Stimulated activated CD8-positive, alpha-beta memory T cell treated with anti-CD3 and anti-CD28 coated beads, Interleukin-4, amount 100 ng/mL, for 24 hours (primary cell): ENCODE data around the gene ANKRD6.

Experiments used
- DNase-seq: peaks from one replicate; pipeline ENCODE4 v3.0.0-alpha.2; 2020; ENCODE audit warnings: low read depth

ANKRD6 gene

DNA sequence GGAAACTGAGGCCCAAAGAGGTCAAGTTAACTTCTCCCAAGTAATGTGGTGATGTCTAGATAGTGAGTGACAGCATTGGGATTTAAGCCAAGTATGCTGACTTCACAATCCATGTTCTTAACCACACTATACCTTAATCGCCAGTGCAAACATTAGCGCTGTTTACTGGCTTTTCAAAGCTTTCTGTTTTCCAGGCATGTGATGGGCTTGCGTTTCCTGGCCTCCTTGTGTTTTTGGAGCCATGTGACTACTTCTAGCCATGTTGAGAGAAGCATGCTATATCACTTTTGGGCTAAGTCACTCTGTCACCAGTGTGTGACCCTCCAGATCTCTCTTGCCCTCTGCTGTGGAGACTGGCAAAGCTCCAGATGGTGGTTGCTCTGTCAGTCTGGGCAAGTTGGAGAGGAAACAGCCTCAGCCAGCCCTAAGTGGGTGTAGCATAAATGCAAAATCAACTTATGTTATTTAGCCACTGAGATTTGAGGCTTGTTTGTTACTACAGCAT lies 76.9 kb downstream of the ANKRD6 start:
- no peak for DNase-seq

DNA sequence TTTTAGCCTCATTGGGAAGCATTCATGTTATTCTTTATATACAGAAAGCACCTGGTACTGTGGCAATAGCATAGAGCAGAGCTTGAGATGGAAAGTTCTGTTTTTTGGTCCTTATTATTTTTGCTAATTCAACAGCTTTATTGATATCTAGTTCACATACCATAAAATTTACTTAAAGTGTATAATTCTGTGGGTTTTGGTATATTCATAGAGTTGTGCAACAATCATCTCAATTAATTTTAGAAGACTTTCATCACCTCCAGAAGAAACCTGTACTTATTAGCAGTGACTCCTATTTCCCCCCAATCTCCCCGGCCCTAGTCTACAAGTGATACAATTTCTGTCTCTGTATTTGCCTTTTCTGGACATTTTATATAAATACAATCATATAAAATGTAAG lies 77.4 kb downstream of the ANKRD6 start:
- DNase-seq, result no peak

DNA sequence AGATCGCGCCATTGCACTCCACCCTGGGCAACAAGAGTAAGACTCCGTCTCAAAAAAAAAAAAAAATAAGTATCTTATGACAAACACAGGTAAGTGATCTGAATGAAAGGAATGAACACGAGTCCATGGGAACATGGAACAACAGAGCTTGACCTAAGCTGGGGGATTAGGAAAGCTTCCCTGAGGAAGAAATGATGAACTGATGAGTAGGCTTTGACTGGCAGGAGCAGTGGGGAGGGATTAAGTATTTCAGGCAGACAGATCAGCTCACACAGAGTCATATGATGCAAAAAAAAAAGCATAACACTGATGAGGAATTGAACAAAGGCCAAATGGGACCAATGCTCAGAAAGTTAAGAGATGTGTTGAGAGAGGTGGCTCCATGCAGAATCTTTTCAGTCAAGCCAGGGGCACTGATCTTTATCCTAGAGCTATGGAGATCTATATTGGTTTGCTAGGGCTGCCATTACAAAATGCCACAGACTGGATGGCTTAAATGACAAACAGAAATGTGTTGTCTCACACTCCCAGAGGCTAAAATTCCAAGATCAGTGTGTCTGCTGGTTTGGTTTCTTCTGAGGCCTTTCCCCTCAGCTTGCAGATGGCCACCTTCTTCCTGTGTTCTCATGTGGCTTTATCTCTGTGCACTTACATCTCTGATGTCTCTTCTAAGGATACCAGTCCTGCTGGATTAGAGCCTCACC lies 85.6 kb downstream of the ANKRD6 start:
- no peak for DNase-seq

DNA sequence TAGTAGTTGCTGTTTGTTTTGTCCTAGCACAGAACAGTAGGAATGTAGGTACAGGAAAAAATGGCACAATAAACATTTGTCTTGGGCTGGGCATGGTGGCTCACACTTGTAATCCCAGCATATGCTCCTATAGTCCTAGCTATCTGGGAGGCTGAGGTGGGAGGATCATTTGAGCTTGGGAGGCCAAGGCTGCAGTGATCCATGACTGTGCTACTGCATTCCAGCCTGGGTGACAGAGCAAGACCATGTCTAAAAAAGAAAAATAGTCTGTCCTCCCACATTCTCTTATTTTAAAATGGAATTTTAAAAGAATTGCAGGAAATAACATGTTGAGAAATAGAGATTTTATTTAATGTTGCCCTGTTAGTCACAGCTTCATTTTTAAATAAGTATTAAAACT lies 87.8 kb downstream of the ANKRD6 start:
- no peak for DNase-seq

DNA sequence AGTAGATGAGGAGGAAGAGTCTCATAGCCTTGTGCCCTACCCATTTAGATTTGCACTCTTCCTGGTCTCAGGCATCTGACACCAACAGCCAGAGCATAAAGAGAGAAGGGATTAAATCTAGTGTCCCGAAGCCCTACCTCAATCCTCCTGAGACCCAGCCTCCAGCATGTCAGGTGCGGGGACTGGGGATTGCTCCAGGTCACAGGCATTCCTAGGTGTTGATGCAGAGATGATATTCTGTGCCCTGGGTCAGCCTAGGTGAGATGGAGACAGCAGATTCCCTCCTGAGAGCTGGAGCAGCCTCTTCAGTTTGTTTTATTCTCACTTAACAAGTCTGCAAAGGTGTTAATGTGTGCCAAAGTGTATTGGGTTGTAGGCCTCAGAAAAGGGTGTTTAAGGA lies 89.8 kb downstream of the ANKRD6 start:
- no peak for DNase-seq

DNA sequence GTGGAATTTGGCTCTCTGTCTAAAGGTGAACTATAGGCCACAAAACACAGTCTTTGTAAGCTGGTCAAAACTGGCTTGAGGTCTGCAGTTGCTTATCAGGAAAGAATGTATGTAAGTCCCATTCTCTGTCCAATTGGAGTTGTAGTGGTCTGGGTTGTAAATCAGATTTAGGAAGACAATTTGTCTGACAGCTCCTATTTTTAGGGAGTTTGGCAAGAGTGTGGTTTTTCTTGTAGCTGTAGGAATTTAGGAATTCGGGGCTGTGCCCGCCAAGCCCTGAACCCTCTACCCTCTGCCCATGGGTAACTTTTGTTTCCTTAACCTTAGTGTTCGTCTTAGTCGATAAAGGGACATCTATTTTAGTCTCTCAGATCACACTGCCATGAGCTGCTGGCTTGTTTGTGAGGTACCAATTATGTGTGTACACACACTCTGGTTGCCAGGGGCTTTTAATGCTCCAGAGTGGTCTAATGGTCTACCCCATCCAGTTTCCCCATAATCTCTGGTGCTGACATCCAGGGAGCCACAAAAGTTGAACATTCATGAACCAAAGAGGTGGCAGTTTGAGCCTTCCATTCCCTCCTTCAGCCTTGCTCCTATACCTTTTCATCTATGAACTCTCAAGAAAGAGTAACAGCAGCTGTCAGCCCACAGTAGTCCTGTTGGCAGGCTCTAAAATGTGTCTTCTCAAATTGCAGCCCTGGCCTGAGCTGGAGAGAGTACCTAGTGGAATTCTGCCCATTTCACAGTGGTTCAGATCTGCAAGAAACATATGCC lies 93.0 kb downstream of the ANKRD6 start:
- DNase-seq, result no peak

DNA sequence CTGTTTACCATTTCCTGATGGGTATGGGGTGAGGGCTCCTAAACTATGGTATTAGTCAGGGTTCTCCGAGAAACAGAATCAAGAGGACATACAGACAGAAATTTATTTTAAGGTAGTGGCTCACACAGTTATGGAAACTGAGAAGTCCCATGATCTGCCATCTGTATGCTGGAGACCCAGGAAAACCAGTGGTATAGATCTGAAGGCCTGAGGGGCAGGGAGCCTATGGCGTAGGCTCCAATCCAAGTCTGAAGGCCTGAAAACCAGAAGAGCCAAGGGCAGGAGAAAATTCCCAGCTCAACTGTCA lies 93.6 kb downstream of the ANKRD6 start:
- no peak for DNase-seq

DNA sequence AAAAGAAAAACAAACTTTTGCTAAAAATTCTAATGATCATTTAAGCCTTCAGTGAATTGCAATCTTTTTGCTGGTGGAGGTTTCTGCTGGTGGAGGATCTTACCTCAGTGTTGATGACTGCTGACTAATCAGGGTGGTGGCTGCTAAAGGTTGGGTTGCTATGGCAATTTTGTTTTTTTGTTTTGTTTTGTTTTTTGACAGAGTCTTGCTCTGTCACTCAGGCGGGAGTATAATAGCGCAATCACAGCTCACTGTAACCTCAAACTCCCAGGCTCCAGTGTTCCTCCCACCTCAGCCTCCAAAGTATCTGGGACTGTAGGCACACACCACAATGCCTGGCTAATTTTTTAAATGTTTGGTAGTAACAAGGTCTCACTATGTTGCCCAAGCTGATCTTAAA lies 94.7 kb downstream of the ANKRD6 start:
- DNase-seq, result no peak

DNA sequence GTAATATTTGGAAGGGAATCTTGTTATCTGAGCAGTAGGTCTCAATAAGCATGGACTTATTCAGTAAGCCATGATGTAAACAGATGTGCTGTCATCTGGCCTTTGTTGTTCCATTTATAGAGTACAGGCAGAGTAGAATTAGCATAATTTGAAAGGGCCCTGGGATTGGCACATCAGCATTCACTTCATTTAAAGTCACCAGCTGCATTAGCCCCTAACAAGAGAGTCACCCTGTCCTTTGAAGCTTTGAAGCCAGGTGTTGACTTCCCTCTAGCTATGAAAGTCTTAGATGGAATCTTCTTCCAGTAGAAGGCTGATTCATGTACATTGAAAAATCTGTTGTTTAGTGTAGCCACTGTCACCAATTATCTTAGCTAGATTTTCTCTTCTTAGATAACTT lies 95.9 kb downstream of the ANKRD6 start:
- no peak for DNase-seq

- DNase-seq, result no peak
Observed at GRCh38 chr6:89530982-89531381, 98.0 kb downstream of the ANKRD6 start.

GRCh38 chr6:89536231-89536630 lies 103.3 kb downstream of the ANKRD6 start:
- no peak for DNase-seq

- DNase-seq, result no peak
Observed at GRCh38 chr6:89539779-89540178, 106.8 kb downstream of the ANKRD6 start.

DNA sequence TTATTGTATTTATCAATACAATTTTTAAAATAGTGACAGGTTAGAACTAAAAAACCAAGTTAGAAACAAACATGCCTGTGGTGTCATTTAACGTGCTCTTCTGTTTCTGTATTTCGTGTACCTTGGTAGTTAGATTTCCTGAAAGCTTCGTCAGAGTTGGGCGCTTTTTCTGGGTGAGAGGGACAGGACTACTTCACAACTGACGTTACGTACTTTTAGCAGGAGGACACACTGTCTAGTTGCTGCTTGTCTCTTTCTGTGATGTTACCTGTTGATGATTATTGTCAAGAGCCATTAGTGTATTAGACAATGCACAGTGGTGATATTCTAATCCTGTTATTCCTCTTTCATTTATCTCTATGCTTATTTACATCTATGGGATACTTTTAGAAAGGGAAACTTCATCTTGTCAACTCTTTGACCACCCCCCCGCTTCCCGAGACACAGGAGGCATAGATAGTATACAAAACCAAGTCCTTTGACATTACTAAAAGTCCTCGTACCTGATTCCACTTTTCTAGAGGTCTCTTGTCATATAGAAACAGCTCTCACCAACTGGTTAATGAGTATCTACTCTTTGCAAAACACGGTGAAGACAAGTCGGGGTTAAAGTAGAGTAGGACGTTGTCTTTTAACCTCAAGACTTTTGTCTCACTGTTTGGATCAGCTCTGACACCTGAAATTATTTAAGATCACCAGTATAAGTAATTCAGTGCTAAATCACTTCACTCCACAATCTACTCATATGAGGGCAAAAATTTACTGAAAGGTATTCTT lies 109.3 kb downstream of the ANKRD6 start:
- DNase-seq, result no peak

DNA sequence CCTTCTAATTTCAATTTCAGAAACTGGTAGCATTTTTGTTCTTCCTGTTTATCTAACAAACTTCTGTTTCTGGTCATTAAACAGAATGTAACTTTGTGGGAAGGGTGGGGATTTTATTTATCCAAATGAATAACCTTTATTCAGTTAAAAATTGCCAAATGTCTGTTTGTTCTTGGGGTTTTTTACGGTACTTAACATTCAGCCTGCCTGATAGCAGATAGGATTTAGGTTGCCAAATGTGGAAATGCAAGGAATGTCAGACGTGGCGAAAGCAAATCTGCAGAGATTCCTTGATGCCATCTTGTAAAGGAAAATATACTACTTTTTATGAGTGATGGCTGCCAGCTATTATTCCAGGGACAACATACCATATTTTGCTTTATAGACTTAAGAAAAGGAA lies 109.9 kb downstream of the ANKRD6 start:
- no peak for DNase-seq

- DNase-seq, result no peak
Observed at GRCh38 chr6:89547281-89547680, 114.3 kb downstream of the ANKRD6 start.

DNA sequence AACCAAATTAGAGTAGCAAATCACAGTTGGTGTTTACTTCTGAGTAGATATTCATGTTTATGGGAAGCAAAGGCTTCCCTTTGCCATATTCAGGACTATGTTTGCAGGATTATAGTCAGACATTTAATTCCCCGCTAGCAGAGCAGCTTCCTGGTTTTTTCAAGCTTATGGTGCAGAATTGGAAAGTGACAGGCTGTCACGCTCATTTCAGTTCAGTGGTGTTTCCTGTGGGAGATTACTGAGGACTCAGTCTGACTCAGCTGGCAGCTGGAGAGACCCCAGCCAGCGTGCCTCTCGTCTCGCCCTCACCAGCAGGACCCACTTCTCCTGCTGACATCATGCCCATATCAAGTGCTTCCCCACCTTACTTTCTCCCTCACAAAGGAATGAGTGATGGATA lies 120.5 kb downstream of the ANKRD6 start:
- no peak for DNase-seq

DNA sequence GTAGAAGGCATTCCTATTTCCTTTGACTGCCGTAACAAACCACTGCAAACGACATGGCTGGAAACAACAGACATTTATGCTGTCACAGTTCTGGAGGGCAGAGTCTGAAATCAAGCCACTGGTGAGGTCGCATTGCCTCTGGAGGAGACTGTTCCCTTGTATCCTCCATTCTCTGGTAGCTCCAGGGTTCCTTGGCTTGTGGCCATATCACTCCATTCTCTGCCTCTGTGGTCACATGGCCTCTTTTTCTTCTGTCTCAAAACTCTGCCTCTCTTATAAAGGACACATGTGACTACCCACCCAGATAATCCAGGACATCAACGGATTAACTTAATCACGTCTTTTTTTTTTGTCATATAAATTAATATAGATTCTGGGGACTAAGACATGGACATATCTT lies 121.2 kb downstream of the ANKRD6 start:
- DNase-seq, result no peak

- no peak for DNase-seq
Observed at GRCh38 chr6:89555031-89555430, 122.1 kb downstream of the ANKRD6 start.

DNA sequence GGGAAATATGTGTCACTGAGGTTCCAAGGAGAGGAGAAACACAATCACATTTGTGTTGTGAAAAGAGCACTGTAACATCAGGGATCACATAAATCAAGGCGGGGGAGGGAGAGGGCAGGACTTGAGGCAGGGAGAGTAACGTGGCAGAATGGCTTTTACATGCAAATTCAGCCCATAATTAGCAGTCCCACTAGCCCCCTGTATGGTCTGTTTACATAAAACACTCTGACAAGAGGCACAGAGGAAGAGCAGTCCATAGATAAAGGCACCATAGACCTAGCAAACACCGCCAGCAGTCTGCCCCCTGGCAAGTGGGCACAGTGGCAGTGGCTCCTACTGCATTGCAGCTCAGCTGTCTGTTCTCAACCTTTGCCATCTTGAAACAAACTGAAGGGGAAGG lies 122.9 kb downstream of the ANKRD6 start:
- no peak for DNase-seq

DNA sequence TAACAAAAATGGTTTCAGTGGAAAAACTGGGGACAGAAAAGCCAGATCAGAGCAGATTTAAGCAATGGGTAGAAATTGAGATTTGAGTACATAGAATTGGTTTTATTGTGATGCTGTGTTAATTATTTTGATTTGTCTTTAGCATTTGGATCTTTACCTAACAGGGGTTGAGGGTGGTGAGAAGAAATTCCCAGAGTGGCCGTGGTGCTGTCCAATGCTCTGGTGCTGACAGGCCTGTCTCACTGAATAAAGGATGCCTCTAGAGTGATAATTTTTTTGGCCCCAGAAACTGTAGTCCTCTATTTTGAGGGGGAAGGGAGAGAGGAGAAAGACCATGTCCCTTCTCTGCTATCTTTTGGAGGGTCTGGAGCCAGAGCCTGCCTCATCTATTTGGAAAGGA lies 126.5 kb downstream of the ANKRD6 start:
- DNase-seq, result no peak

- DNase-seq, result no peak
Observed at GRCh38 chr6:89562093-89562973, 129.4 kb downstream of the ANKRD6 start.

DNA sequence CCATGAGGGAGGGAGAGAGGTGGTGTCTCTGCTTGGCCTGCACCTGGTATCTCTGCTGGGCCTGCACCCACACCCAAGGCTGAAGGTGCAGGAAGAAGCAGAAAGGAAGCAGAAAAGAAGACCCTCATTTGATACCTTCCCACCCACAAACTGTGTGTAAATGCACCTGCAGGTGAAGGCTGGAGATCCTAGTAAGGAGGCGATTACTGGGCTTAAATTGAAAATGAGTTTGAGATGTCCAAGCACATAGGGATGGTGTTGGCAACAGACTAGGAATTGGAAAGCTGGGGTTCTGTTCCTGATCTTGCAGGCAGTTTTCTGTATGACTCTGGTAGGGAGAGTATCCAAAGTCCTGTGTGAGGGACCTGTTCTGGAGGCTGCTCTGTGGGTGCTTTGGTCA lies 130.9 kb downstream of the ANKRD6 start:
- DNase-seq, result no peak
